Fibroblast of lung (primary cell): Measurements from ENCODE around the gene RAC3. TPM values are rescaled to one million over a fixed set of nuclear protein-coding genes. Genes with fewer than 3 reads are reported as not detected.

Experiments used
- DNase-seq, 2 donors: peaks; one replicate each; pipeline versions ENCODE4 v3.0.0 to v3.0.0-alpha.2; 2010; ENCODE audit warnings: low read depth in 2 of 2
- H2AFZ ChIP-seq: 2 replicates; pipeline ENCODE4 v1.5.1; 2012; ENCODE audit warnings: low read length, control low read depth, inconsistent platforms
- H3K27ac ChIP-seq: 2 replicates; pipeline ENCODE4 v1.5.1; 2011; ENCODE audit warnings: low read length, control low read depth; ENCODE audit not compliant: insufficient read depth
- H3K27me3 ChIP-seq: 2 replicates; pipeline ENCODE4 v1.5.1; 2011; ENCODE audit warnings: mild to moderate bottlenecking, low read length; ENCODE audit not compliant: control insufficient read depth, insufficient read depth
- H3K36me3 ChIP-seq: 2 replicates; pipeline ENCODE4 v1.5.1; 2011; ENCODE audit warnings: low read length; ENCODE audit not compliant: control insufficient read depth, insufficient read depth
- H3K4me1 ChIP-seq: 2 replicates; pipeline ENCODE4 v1.5.1; 2011; ENCODE audit warnings: low read length; ENCODE audit not compliant: control insufficient read depth, insufficient read depth; ENCODE audit errors: extremely low read depth
- H3K4me2 ChIP-seq: 2 replicates; pipeline ENCODE4 v1.5.1; 2011; ENCODE audit warnings: low read length, control low read depth; ENCODE audit not compliant: insufficient read depth; ENCODE audit errors: extremely low read depth
- H3K4me3 ChIP-seq, 4 experiments: fragments of 200-600 bp in 1 of 4; sonication (generic) in 1 of 4; replicated peaks in 1 of 4; 2 replicates each; pipeline ENCODE4 v1.5.1; 2011 to 2016; ENCODE audit warnings: low read length in 4 of 4, low read depth in 3 of 4, mild to moderate bottlenecking in 3 of 4, control low read depth in 2 of 4, inconsistent platforms in 1 of 4, mixed read lengths in 1 of 4; ENCODE audit not compliant: insufficient read depth in 1 of 4; ENCODE audit errors: control extremely low read depth in 1 of 4
- H3K79me2 ChIP-seq: 2 replicates; pipeline ENCODE4 v1.5.1; 2012; ENCODE audit warnings: mild to moderate bottlenecking, low read length, inconsistent platforms; ENCODE audit not compliant: control insufficient read depth, insufficient read depth
- H3K9ac ChIP-seq: 2 replicates; pipeline ENCODE4 v1.5.1; 2011; ENCODE audit warnings: mild to moderate bottlenecking, low read length, control low read depth; ENCODE audit not compliant: insufficient read depth
- H3K9me3 ChIP-seq: 2 replicates; pipeline ENCODE4 v1.5.1; 2012; ENCODE audit warnings: low read depth, low read length; ENCODE audit not compliant: control insufficient read depth, insufficient read depth
- H4K20me1 ChIP-seq: 2 replicates; pipeline ENCODE4 v1.5.1; 2011; ENCODE audit warnings: low read length; ENCODE audit not compliant: control insufficient read depth, insufficient read depth; ENCODE audit errors: extremely low read depth
- CTCF ChIP-seq, 2 donors: IDR thresholded peaks in 1 of 2; conservative IDR thresholded peaks in 1 of 2; 1 replicate in 1 of 2; 2 replicates in 1 of 2; pipeline ENCODE4 v1.5.1; 2011 to 2012; ENCODE audit warnings: low read length in 2 of 2, control low read depth in 1 of 2, inconsistent platforms in 1 of 2, low read depth in 1 of 2, mild to moderate bottlenecking in 1 of 2
- EZH2 ChIP-seq: IDR thresholded peaks from 2 replicates; pipeline ENCODE4 v1.5.1; 2012; ENCODE audit warnings: low read length, control low read depth, mild to moderate bottlenecking; ENCODE audit errors: missing control alignments
- polyA plus RNA-seq, 2 donors: library from polyadenylated mRNA; depleted of rRNA in 1 of 2; stranded (reverse) in 1 of 2; unstranded in 1 of 2; fragments of >200 nt; gene quantifications; 2 replicates each; pipeline ENCODE4 v1.2.1, GENCODE V29; 2011 to 2012; ENCODE audit warnings: missing spikeins in 1 of 2
- total RNA-seq: library from RNA; depleted of rRNA; stranded (reverse); fragments of >200 nt; gene quantifications from 2 replicates; pipeline ENCODE4 v1.2.1, GENCODE V29; 2014

Gene RAC3
- total and polyA plus RNA-seq, 2 donors (not counting 1 experiment from before 2014, with no cell fraction given): 4.3 to 6.6 TPM

DNA sequence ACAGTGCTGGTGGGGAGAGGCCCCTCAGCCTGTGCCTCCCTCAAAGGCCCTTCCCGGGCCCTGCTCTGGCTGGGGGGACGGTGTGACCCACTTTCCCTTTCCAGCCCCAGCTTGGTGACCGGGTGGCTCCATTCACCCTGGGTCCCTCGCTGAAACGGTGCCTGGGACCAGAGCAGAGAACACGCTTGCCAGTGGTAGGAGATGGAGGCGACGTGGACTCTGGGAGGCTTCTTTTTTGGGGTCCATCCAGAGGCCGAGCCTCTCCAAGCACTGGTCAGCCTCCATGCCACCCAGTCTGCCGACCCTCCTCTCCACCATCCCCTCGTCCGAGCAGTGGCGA is 16.5 kb upstream of the RAC3 start:
- Histone ChIP-seq H3K4me3 (no peak overlapping the region), H3K27me3 (no peaks in the 10 kb centered on the region), H3K36me3 (peaks cover 4% of the 10 kb centered on the region), H2AFZ (no peak overlapping the region), H3K79me2 (no peaks in the 10 kb centered on the region), H3K4me2 (no peak overlapping the region), H3K4me1 (no peaks in the 10 kb centered on the region), H4K20me1 (no peaks in the 10 kb centered on the region), H3K9me3 (no peaks in the 10 kb centered on the region), H3K27ac (no peak overlapping the region), H3K9ac (no peak overlapping the region)
- TF ChIP-seq EZH2: no peak
- no peak for TF ChIP-seq CTCF (conservative IDR thresholded peaks at IDR 0.05 in 1 of 2, IDR thresholded peaks at IDR 0.05 in 1 of 2; ENCODE audit: low read depth in 1 of 2, low read length in 2 of 2)
- DNase-seq: no peak

DNA sequence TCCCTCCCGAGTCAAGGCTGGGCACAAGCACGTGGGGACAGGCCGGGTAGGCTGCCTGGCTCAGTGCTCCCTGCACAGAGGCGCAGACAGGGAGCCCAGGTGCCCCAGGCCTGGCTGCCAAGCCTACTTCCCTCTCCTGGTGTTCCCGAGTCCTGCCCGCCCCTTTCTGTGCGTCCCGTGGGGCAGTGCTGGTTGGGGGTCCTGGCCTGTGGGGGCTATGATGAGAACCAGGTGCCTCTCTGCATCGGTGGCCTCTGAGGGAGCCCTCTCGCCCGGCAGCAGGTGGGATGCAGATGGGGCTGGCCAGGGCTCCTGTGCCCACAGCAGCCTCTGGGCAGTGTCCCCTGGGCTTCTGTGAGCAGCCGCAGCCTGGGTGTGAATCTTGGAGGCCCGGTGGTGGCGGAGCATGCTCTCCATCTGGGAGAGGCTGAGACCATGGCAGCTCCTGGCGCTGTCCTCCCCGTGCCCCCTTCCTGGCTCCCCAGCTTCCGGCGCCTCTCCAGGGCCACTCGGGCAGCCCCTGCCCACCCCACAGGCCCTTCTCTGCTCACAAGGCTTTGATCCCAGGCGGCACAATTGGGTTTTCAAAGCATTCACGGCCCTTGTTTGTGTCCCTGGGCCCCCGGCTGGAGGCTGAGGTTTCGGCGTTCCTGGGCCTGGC is 16.0 kb upstream of the RAC3 start:
- no peaks in the 10 kb centered on the region for H3K4me1 ChIP-seq
- H4K20me1 ChIP-seq: no peaks in the 10 kb centered on the region
- no peak for DNase-seq

More for the DNA sequence above, 16.0 kb upstream of the RAC3 start:
- no peaks in the 10 kb centered on the region for H3K27me3 ChIP-seq
- H3K4me2 ChIP-seq: no peak overlapping the region
- H3K9me3 ChIP-seq: no peaks in the 10 kb centered on the region
- no peak overlapping the region for H2AFZ ChIP-seq
- no peak overlapping the region for H3K27ac ChIP-seq
- peaks cover 4% of the 10 kb centered on the region for H3K36me3 ChIP-seq
- no peak overlapping the region for H3K9ac ChIP-seq
- H3K79me2 ChIP-seq: no peaks in the 10 kb centered on the region
- TF ChIP-seq EZH2: no peak
- no peak for TF ChIP-seq CTCF (conservative IDR thresholded peaks at IDR 0.05 in 1 of 2, IDR thresholded peaks at IDR 0.05 in 1 of 2; ENCODE audit: low read depth in 1 of 2, low read length in 2 of 2)
- no peak overlapping the region for H3K4me3 ChIP-seq
